Erythroblast (primary cell): ENCODE measurements around the gene ANKRD18A.

Experiments used
- GATA1 ChIP-seq: IDR thresholded peaks from 2 replicates; pipeline ENCODE4 v1.6.1; 2011; ENCODE audit warnings: low read depth, mild to moderate bottlenecking, control low read depth, low read length, moderate library complexity
- POLR2A ChIP-seq: IDR thresholded peaks from 2 replicates; pipeline ENCODE4 v1.6.1; 2011; ENCODE audit warnings: mild to moderate bottlenecking, low read length

DNA sequence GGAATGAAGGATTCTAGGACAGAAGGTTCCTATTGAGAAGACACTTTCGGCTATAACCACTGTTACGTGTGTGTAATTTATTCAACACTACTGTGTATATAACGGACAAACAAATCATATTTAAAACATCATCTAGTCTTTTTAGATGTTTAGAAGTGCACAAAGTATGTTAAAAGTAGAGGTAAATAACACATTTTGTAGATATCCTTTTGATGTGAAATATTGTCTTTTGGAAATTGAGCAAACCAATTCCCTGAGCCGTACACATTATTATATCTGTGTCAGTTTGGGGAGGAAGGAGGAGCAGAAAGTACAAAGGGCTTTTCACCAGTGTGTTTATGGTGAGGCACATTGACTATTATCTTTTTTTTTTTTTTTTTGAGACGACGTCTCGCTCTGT is 39.1 kb upstream of the ANKRD18A start:
- TF ChIP-seq POLR2A (no peak), GATA1 (no peak)
